ENCODE results near the gene UBE2G2.

The UBE2G2 gene

GRCh38 chr21:44812640-44813039, 11.0 kb upstream of the UBE2G2 start:
- no peak for TF ChIP-seq CTCF (IDR thresholded peaks at IDR 0.05; ENCODE audit: low read depth, low read length)
- no peak for DNase-seq (ENCODE audit: extremely low read depth, low read depth)

GRCh38 chr21:44810779-44811178, 9.2 kb upstream of the UBE2G2 start:
- TF ChIP-seq CTCF (IDR thresholded peaks at IDR 0.05; ENCODE audit: low read depth, low read length) = no peak
- no peak for DNase-seq (ENCODE audit: extremely low read depth, low read depth)

DNA sequence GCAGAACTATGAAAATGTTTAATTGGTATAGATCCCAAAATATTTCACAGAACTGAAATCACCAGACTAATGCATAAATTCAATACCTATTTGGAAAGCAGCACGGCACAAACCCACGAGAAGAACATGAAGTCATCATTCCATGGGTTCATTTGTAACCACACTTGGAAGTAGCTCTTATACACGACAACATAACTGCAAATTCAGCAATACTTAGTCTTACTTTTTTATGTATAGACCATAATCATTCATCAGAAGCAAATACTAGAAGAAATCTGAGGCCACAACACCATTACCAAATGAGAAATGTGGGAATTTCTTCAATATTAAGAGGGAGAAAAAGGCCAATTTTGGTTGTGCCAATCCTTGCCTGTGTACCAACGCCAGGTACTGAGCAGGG, 4.2 kb upstream of the UBE2G2 start:
- TF ChIP-seq CTCF (IDR thresholded peaks at IDR 0.05; ENCODE audit: low read depth, low read length) = no peak
- DNase-seq (ENCODE audit: extremely low read depth, low read depth) = no peak

- no peak for TF ChIP-seq CTCF (IDR thresholded peaks at IDR 0.05; ENCODE audit: low read depth, low read length)
- no peak for DNase-seq (ENCODE audit: extremely low read depth, low read depth)
Observed at GRCh38 chr21:44805226-44805625, 3.6 kb upstream of the UBE2G2 start.

DNA sequence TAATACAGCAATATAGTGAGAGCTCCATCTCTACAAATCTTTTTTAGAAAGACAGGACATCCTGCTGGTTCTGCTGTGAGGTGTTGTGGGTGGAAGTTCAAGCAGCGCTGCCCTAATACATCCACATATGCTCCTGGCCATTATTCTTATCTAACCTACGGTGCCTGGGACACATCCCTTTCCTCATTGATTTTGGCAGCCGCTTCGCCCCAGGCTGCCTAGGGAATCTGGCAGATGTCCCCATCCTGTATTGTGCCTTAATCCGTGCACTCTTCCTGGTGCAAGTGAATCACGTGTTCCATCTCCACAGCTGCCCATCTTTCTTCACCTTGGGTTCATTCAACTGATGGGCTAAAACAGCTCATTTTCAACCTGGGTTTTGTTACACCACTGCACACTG, 3.1 kb upstream of the UBE2G2 start:
- DNase-seq (ENCODE audit: extremely low read depth, low read depth) = no peak
- no peak for TF ChIP-seq CTCF (IDR thresholded peaks at IDR 0.05; ENCODE audit: low read depth, low read length)

GRCh38 chr21:44803651-44804050, 2.0 kb upstream of the UBE2G2 start:
- TF ChIP-seq CTCF (IDR thresholded peaks at IDR 0.05; ENCODE audit: low read depth, low read length) = no peak
- no peak for DNase-seq (ENCODE audit: extremely low read depth, low read depth)

DNA sequence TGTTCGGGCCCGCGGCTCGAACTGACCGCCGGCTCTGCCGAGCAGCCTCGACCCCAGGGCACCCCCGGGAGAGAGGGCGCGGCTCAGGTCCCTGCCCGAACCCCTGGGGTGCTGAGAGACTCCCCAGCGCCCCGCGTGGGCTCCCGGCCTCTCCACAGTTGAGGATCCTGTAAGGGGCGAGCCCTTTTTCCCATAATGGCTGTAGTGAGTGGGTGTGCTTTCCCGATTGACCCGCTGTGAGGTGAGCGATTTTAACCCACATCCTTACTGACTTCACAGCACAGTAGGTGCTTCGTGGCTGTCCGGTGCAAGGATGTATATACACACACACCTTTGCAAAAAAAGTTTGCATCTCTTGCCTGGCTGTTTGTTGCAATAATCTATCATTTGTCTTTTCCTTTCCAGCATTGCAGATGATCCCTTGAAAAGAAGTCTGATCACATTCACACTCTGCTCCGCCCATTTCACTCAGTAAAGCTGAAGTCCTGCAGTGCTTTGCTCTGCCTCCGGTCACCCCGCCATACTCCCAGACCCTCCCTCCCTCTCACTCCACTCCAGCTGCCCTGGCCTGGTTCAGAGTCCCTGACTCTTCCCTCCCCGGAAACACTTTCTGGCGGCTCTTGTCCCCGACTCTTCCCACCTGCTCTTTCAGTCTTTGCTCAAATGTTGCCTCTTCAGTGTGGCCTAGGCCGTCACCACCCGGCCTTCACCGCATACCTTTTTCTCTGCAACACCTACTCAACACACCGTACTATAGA, 955 bp upstream of the UBE2G2 start:
- TF ChIP-seq CTCF (IDR thresholded peaks at IDR 0.05; ENCODE audit: low read depth, low read length) = no peak

More for the DNA sequence above, 955 bp upstream of the UBE2G2 start:
- DNase-seq (ENCODE audit: extremely low read depth, low read depth) = no peak

All from AG09319 (cell line).